Fibroblast of peridontal ligament (primary cell): ENCODE measurements around the gene ANKRD11.
"Not testable (repeated sequence)": the region's sequence is repeated elsewhere in the genome, so short reads cannot be mapped to it uniquely, and the experiment has no call there.

Experiments
- DNase-seq: peaks from one replicate; pipeline ENCODE4 v3.0.0-alpha.2; 2010; ENCODE audit errors: extremely low read depth

The ANKRD11 gene

GRCh38 chr16:89406277-89406888 lies 84.0 kb downstream of the ANKRD11 start:
- no peak for DNase-seq

DNA sequence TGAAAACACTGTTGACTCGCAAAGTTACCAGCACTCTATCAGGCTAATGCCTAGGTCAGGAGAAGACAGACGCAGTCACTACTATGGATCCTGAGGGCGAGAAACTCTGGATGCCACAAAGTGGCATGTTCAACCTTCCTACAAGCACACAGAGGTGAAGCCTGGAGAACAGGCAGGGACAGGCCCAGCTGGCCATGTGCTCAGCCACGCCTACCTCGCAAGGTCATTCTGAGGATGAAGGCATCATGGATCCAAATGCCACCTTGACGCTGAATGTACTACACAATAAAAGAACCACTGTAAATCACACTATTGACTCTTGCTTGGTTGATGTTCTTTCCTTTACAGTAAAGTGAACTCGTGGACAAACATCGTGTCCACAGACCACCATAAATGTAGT lies 85.8 kb downstream of the ANKRD11 start:
- DNase-seq: no peak

- no peak for DNase-seq
These were observed 87.4 kb downstream of the ANKRD11 start for GRCh38 chr16:89402962-89403361.

GRCh38 chr16:89401641-89402445 lies 88.5 kb downstream of the ANKRD11 start:
- DNase-seq: peak; percentile 90

DNA sequence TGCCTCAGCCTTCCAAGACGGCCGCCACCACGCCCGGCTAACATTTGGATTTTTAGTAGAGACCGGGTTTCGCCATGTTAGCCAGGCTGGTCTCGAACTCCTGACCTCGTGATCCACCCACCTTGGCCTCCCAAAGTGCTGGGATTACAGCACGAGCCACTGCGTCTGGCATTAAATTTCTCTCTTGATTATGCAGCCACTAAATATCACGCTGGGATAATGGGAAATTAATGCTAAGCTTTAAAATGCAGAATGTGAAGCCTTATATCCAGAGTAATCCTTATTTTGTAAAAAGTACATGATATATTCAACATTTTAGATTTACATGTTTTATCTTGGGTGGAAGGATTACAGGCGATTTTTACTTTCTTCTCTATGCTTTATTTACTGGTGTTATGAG lies 89.2 kb downstream of the ANKRD11 start:
- DNase-seq: no peak

DNA sequence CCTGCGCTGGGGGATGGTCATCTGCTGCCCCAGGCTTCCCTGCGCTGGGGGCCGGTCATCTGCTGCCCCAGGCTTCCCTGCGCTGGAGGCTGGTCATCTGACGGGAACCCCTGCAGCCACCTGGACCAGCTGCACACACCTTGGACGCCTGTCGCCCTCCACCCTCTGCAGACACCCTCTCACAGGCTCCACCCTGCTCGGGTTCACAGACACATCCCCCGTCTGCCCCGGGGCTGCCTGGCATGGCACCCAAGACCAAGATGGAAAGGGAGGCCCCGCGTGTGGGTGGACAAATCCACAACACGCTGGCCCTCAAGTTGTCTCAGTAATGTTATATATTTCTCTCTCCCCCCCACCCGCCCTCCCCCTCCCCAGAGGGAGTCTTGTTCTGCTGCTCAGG lies 89.6 kb downstream of the ANKRD11 start:
- no peak for DNase-seq

GRCh38 chr16:89398924-89399323 lies 91.4 kb downstream of the ANKRD11 start:
- no peak for DNase-seq

DNA sequence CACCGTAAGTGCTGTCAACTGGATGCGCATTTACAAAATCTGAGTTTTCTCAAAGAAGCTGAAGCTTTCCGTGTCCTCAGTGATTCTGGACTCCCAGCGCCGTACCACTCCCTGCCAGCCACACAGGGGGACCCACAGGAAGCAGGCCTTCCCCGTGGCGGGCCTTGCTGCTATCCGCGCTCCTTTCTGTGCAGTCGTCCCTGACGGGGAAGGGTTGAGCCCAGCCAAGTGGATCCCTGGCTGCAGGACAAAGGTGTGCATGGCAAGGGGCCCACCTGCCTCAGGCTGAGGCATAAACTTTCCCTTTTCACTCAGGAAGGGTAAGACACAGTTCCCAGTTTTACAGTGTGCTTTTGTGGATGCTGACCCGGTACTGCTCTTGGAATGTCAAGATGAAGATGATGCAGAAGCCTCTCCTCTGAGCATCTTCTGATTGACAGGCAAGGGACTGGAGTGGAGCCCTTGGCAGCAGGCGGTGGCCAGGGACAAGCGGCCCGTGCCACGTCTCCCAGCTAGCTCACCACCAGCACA lies 93.0 kb downstream of the ANKRD11 start:
- DNase-seq: no peak

- no peak for DNase-seq
These were observed 94.2 kb downstream of the ANKRD11 start for GRCh38 chr16:89396156-89396555.

- DNase-seq: peak; percentile 99
These were observed 94.9 kb downstream of the ANKRD11 start for GRCh38 chr16:89395150-89396142.

DNA sequence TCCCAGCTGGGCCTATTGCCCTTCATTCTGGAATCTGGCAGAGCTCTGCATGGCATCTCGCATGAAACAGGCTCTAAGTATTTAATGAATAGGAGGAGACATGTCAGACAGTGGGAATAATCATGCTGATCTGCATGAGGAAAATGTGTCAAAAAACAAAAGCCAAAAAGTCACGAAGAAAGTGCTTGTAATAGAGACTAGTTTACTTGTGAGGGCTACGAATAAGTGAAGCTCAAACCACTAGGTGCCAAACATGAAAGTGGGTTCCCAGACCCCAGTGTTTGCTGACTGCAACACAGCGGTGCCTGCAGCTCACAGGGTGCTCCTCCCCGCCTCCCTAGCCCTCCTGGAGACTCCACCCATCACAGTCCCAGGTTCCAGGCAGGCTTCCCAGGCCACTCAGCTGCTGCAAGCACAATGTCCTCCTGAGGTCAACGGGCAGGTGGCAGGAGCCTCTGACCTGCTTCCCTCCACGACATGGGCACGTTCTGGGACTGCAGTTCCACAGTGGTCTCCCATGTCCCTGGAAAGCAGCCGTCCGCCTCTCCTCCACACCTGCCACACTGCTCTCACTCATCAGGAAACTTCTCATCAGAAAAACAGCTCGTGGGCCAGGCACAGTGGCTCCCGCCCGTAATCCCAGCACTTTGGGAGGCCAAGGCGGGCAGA lies 96.5 kb downstream of the ANKRD11 start:
- no peak for DNase-seq

DNA sequence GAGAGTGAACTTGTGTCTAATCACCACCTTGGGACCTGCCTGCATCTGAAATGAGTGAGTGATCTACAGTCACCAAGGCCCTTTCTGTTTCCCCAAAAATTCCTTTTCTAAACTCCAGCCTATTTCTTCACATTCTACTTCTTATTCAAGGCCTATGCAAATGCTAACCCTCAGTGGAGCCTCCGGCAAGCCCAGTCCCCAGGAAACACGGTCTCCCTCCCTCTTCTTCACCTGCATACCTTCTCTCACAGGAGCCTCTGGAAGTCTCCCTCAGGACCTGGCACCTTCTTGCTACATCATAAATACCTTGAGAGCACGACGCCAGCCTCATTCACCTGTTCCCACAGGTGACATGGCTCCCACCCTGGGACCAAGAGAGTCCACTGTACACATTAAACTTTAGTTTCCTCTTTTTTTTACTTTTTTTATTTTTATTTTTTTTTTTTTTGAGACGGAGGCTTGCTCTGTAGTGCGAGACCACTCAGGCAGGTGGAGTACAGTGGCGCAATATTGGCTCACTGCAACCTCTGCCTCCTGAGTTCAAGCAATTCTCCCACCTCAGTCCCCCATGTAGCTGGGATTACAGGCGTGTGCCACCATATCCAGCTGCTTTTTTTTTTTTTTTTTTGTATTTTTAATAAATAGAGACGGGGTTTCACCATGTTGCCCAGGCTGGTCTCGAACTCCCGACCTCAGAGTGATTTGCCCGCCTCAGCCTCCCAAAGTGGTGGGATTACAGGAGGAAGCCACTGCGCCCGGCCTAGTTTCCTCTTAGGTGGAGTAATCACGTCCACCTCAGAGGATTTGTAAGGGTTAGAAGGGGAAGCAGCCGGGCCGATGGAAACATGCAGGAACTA lies 97.3 kb downstream of the ANKRD11 start:
- DNase-seq: no peak

DNA sequence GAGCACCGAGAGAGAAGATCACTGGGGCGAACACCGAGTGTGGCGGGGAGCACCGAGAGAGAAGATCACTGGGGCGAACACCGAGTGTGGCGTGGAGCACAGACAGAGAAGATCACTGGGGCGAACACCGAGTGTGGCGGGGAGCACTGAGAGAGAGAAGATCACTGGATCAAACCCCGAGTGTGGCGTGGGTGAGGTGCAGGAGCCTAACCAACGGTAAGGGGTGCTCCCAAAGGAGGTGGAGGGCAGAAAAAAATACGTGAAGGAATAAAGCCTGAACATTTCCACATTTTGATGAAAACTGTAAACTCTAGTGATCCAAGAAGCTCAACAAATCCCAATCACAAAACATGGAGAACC lies 100.2 kb downstream of the ANKRD11 start:
- not testable (repeated sequence) for DNase-seq

DNA sequence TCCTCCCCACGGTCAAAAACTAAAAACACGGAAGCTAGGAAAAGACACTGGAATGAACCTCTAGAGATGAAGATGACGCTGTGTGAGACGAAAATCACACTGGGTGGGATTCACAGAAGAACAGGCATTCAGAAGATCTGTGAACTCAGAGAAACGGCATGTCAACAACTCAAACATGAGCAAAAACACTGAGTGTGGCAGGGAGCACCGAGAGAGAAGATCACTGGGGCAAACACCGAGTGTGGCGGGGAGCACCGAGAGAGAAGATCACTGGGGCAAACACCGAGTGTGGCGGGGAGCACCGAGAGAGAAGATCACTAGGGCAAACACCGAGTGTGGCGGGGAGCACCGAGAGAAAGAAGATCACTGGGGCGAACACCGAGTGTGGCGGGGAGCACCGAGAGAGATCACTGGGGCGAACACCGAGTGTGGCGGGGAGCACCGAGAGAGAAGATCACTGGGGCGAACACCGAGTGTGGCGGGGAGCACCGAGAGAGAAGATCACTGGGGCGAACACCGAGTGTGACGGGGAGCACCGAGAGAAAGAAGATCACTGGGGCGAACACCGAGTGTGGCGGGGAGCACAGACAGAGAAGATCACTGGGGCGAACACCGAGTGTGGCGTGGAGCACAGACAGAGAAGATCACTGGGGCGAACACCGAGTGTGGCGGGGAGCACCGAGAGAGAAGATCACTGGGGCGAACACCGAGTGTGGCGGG lies 100.7 kb downstream of the ANKRD11 start:
- not testable (repeated sequence) for DNase-seq

DNA sequence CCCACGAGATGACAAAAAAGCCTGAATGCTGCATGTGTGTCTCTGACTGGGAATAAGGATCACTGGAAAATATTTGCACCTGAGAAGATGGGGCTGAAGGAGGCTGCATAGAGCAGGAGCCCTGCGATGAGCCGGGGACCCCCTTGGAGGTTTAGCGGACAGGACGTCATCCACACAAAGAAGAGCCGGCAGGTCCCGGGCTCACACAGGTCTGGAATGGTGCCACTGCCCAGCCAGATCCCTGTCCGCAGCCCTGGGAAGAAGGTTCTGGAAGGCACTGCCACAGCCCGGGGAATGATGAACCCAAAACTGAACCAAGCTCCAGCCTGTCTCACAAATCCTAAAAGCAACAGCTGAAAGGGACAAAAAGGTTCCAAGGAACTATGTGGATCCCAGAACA lies 101.8 kb downstream of the ANKRD11 start:
- no peak for DNase-seq

GRCh38 chr16:89386306-89387185 lies 103.8 kb downstream of the ANKRD11 start:
- no peak for DNase-seq

DNA sequence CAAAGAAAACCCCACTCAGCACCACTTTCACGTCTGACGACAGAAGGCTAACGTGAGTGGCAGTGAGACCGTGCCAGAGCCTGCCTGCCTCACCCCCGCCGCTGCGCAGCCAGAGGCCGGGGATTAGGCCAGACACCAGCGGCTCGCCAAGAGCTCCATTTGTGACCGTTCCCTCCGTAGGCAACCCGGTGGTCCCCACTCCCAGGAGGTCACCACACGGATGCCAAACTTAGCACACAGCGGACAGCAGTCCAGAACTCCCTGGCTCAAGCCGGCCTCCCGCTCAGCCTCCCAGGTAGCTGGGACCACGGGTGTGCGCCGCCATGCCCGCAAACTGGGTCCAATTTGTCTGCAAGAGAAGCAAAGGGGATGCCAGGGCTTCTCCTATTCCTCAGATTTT lies 104.6 kb downstream of the ANKRD11 start:
- DNase-seq: no peak

DNA sequence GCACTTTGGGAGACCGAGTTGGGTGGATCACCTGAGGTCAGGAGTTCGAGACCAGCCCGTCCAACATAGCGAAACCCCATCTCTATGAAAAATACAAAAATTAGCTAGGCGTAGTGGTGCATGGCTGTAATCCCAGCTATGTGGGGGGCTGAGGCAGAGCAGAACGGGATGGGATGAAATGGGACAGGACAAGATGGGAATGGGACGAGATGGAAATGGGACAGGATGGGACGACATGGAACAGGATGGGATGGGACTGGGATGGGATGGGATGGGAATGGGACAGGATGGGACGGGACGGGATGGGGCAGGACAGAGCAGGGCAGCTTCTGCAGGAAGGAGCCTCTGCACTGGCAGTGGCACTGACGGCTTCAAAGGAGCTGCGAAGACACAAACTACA lies 106.1 kb downstream of the ANKRD11 start:
- DNase-seq: no peak
